NCI-H2227 treated with DMSO at 0.1 percent for 48 hours (cell line): ENCODE data around the gene GFI1B.
"Not testable (repeated sequence)": the region's sequence is repeated elsewhere in the genome, so short reads cannot be mapped to it uniquely, and the experiment has no call there.

Source experiments
- DNase-seq: peaks from one replicate; lab custom pipeline; 2025; lab: John Stamatoyannopoulos, UW

The GFI1B gene

GRCh38 chr9:133009906-133010582 is 31.6 kb downstream of the GFI1B start:
- no peak for DNase-seq

DNA sequence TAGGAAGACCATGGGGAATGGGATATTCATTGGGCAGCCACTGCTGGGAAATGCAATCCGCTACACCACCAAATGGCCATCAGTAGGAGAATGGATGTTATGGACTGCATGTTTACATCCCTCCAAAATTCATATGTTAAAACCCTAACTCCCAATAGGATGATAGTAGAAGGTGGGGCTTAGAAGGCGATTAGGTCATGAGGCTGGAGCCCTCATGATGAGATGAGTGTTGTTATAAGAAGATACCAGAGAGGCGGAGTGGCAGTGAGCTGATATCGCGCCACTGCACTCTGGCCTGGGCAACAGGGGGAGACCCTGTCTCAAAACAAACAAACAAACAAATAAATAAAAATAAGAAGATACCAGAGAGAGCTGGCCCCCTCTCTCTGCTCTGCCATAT is 36.2 kb downstream of the GFI1B start:
- no peak for DNase-seq

GRCh38 chr9:133023117-133023890 is 44.8 kb downstream of the GFI1B start:
- DNase-seq: no peak

- DNase-seq: no peak
Measured at GRCh38 chr9:133026426-133026825, 47.9 kb downstream of the GFI1B start.

GRCh38 chr9:133027134-133027533 is 48.6 kb downstream of the GFI1B start:
- DNase-seq: no peak

DNA sequence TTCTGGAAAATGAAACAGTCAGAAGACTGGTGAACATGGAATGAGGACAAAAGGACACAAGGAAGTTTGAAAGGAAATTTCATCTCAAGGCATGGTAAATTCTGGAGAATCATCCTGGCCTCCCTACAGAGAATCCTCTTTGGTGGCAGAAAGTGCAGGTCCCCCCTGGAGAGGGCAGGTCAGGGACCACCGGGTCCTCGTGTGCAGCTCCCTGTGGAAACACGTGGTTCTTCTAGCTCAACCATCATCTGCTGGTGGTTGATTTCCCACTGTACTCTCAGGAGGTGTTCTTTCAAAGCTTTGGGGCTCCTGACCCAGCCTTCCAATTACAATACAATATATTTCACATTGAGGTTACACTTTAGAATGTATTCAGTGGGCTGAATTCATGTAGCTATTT is 49.7 kb downstream of the GFI1B start:
- DNase-seq: no peak

- no peak for DNase-seq
Measured at GRCh38 chr9:133029994-133030316, 51.5 kb downstream of the GFI1B start.

GRCh38 chr9:133030317-133031129 is 52.0 kb downstream of the GFI1B start, which contains the start of gene GTF3C5:
Gene GTF3C5 (plus strand): TSS chr9:133030997. CDS start chr9:133031012, 15 bp downstream.
- DNase-seq: peak; percentile 96

- DNase-seq: no peak
Measured at GRCh38 chr9:133031130-133031422, 52.6 kb downstream of the GFI1B start.

- no peak for DNase-seq
Measured at GRCh38 chr9:133031496-133031911, 53.0 kb downstream of the GFI1B start.

GRCh38 chr9:133032171-133032570 is 53.7 kb downstream of the GFI1B start:
- DNase-seq: no peak

DNA sequence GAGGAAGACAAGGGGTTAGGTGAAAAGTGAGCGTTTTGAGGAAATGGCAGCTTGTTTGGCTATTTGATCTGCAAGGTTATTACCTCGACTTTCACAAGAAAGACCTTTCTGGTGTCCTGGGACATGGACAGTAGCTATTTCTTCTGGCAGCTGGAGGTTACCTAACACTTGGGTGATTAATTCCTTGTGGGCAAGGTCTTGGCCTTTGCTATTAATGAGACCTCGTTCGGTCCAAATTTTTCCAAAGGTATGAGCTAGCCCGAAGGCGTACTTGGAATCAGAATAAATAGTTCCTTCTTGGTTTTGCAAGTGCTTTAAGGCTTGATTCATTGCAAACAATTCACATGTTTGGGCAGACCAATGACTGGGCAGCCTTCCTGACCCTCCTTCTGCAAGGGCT is 57.2 kb downstream of the GFI1B start:
- DNase-seq: no peak

DNA sequence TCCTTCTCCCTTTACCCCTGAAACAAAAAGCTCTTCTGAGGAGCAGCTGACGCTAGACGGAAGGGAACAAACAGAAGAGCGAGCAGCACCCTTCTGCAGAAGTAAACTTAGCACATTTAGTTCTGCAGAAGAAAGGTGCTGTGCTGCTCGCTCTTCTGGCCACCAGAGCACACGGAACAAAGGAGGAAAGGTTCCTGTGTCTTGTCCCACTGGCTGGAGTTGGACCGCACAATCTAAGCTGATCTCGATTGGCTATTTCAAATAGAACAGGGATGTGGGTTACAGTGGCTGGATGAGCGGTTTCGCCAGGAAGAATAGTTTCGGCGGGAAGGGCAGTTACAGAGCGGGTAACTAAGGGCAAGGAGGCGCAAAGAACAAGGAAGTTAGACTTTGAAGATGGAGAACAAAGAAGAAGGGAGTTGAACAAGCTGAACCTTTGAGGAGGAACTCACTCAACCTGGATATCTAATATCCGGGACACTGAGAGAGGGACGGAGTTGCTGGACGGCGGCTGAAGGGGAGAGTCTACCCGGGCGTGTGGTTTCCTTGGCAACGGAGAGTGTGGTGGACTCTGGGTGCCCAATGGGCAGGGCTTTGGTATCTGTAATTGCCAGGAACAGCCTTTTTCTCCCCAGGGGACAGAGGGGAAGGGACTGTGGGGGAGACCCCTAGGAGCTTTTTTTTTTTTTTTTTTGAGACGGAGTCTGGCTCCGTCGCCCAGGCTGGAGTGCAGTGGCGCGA is 59.5 kb downstream of the GFI1B start:
- DNase-seq: no peak

- not testable (repeated sequence) for DNase-seq
Measured at GRCh38 chr9:133040892-133041479, 62.5 kb downstream of the GFI1B start.
